Pancreas (tissue), 10 donors: ENCODE measurements around the gene GPC6. TPM values are rescaled to one million over a fixed set of nuclear protein-coding genes. Genes with fewer than 3 reads are reported as not detected.

Source experiments
- ATAC-seq, 4 donors: fragments of 200-7000 bp; cut with Tn5 transposase; one replicate each; pipeline versions ENCODE4 v1.8.0 to v1.9.1; 2020; ENCODE audit warnings: mild to moderate bottlenecking in 4 of 4, moderate library complexity in 4 of 4
- DNase-seq, 6 donors: peaks; one replicate each; pipeline ENCODE4 v3.0.0-alpha.2; 2020
- FAIRE-seq: peaks from 2 replicates; lab custom pipeline; 2012; peaks lifted over from hg19 to GRCh38; lab: Jason Lieb, UNC
- H3K27ac ChIP-seq, 4 donors: fragments of 200-600 bp; sonication (generic); 1 replicate in 3 of 4; 2 replicates in 1 of 4; pipeline versions ENCODE4 v1.5.0 to v1.8.0; 2020
- H3K27me3 ChIP-seq, 4 donors: fragments of 200-600 bp; one replicate each; pipeline ENCODE4 v1.8.0; 2021
- H3K36me3 ChIP-seq, 3 donors: fragments of 200-600 bp; sonication (generic) in 1 of 3; one replicate each; pipeline versions ENCODE4 v1.5.0 to v1.8.0; 2020 to 2021
- H3K4me1 ChIP-seq, 3 donors: fragments of 200-600 bp; one replicate each; pipeline ENCODE4 v1.8.0; 2021
- H3K4me3 ChIP-seq, 4 donors: fragments of 200-600 bp; sonication (generic) in 2 of 4; one replicate each; pipeline versions ENCODE4 v1.5.0 to v1.8.0; 2020 to 2021
- H3K9me3 ChIP-seq, 4 donors: fragments of 200-600 bp; one replicate each; pipeline ENCODE4 v1.8.0; 2021
- CTCF ChIP-seq, 4 donors: fragments of 200-600 bp; sonication (generic) in 3 of 4; IDR thresholded peaks; one replicate each; pipeline versions ENCODE4 v1.5.0 to v1.8.0; 2021; ENCODE audit warnings: antibody characterized with exemption in 4 of 4
- WGBS, 2 donors: extraction: QIAGEN DNeasy Blood & Tissue Kit; methylation state at CpG; one replicate each; pipeline ENCODE4 v1.1.7; 2013; 5-methylcytosine and 5-hydroxymethylcytosine counted together
- intact Hi-C, 3 donors: fragments of 100-400 bp; cut with DNase I; formaldehyde crosslinking; loops; one replicate each; pipeline versions ENCODE4 v1.11.1 to v1.14.2; 2022
- polyA plus RNA-seq, 2 donors: library from polyadenylated mRNA; stranded (reverse); fragments of 200-250 nt; gene quantifications; one replicate each; pipeline ENCODE4 v1.2.3, GENCODE V29; 2013
- total RNA-seq, 6 donors: library from RNA; stranded (reverse); fragmentation: NEBNext Ultra II Directional in 4 of 6; extraction: Animal tissue kit (Norgen Biotek cat#: 25700) in 4 of 6; gene quantifications; one replicate each; pipeline versions ENCODE4 v1.2.1 to v1.2.4, GENCODE V29; 2021 to 2023
- donor health status: healthy with polysubstance abuse.
- donor health status: DM: no; HTN: no; CAD: no; lungs with moderate emphysema.
- donor health status: DM: no; HTN: no; CAD: no.
- donor health status: control.
- donor health status: control.
- donor health status: Bipolar disorder and iron deficiency.
- donor health status: DM: yes; HTN: yes; CAD: no.
- donor health status: DM: no; HTN: no; CAD: no.
- donor health status: DM: no; HTN: no; CAD: no.
- donor health status: DM: yes; HTN: yes; CAD: no.

The GPC6 gene
- total and polyA plus RNA-seq, 8 donors, result 0.23 to 3.3 (median 1.2) TPM

GRCh38 chr13:94140027-94140426 lies 913.4 kb downstream of the GPC6 start:
- no peak for FAIRE-seq
- no peak overlapping the region for H3K27ac ChIP-seq
- no peak for DNase-seq
- no peak overlapping the region for H3K4me3 ChIP-seq
- no peaks in the 10 kb centered on the region for H3K4me1 ChIP-seq
- no peaks in the 10 kb centered on the region for H3K9me3 ChIP-seq
- intact Hi-C loops, result no loop called here
- no peak for TF ChIP-seq CTCF (IDR thresholded peaks at IDR 0.05)
- H3K36me3 ChIP-seq, result no peaks in the 10 kb centered on the region
- 64 to 80% methylated on average over 2 of the region's 2 CpGs for WGBS, 2 donors
- no peak for ATAC-seq
- H3K27me3 ChIP-seq, result no peaks in the 10 kb centered on the region

- Histone ChIP-seq H3K9me3 (no peaks in the 10 kb centered on the region), H3K4me1 (no peaks in the 10 kb centered on the region), H3K27ac (no peak overlapping the region), H3K36me3 (no peaks in the 10 kb centered on the region), H3K27me3 (no peaks in the 10 kb centered on the region), H3K4me3 (no peak overlapping the region)
- no peak for FAIRE-seq
- no peak for TF ChIP-seq CTCF (IDR thresholded peaks at IDR 0.05)
- WGBS, 2 donors, result 55 to 57% methylated on average over 2 of the region's 2 CpGs
- ATAC-seq, result no peak
- no peak for DNase-seq
- intact Hi-C loops, result no loop called here
Observed at GRCh38 chr13:94140511-94140910, 913.9 kb downstream of the GPC6 start.

GRCh38 chr13:94143624-94144350 lies 917.2 kb downstream of the GPC6 start:
- no peak for TF ChIP-seq CTCF (IDR thresholded peaks at IDR 0.05)
- no peaks in the 10 kb centered on the region for H3K9me3 ChIP-seq
- no peak overlapping the region for H3K4me3 ChIP-seq
- FAIRE-seq (no peak), DNase-seq (no peak), ATAC-seq (no peak)
- WGBS, 2 donors, result 81 to 87% methylated on average over 11 of the region's 11 CpGs
- intact Hi-C loops, result no loop called here
- H3K27me3 ChIP-seq, result no peaks in the 10 kb centered on the region
- H3K27ac ChIP-seq, result no peak overlapping the region
- no peaks in the 10 kb centered on the region for H3K4me1 ChIP-seq
- no peaks in the 10 kb centered on the region for H3K36me3 ChIP-seq

GRCh38 chr13:94145966-94146365 lies 919.4 kb downstream of the GPC6 start:
- Histone ChIP-seq H3K4me3 (no peak overlapping the region), H3K4me1 (no peaks in the 10 kb centered on the region), H3K27ac (no peak overlapping the region), H3K27me3 (no peaks in the 10 kb centered on the region), H3K9me3 (no peaks in the 10 kb centered on the region), H3K36me3 (no peaks in the 10 kb centered on the region)
- intact Hi-C loops, result no loop called here
- no peak for ATAC-seq
- no peak for DNase-seq
- no peak for FAIRE-seq
- TF ChIP-seq CTCF (IDR thresholded peaks at IDR 0.05), result no peak
- WGBS, 2 donors, result 46 to 49% methylated on average over 2 of the region's 2 CpGs

- no peaks in the 10 kb centered on the region for H3K27me3 ChIP-seq
- H3K27ac ChIP-seq, result no peak overlapping the region
- TF ChIP-seq CTCF (IDR thresholded peaks at IDR 0.05), result no peak
- no peak overlapping the region for H3K4me3 ChIP-seq
- H3K4me1 ChIP-seq, result peaks cover 0 to 5% (median 0%) of the 10 kb centered on the region in 3 donors
- intact Hi-C loops, result no loop called here
- ATAC-seq (no peak), DNase-seq (no peak), FAIRE-seq (no peak)
- WGBS, 2 donors, result 88 to 95% methylated on average over 2 of the region's 2 CpGs
- no peaks in the 10 kb centered on the region for H3K9me3 ChIP-seq
- H3K36me3 ChIP-seq, result no peaks in the 10 kb centered on the region
Observed at GRCh38 chr13:94153586-94153985, 927.0 kb downstream of the GPC6 start.
